ENCODE data around the gene SMCHD1. TPM values are rescaled to one million over a fixed set of nuclear protein-coding genes. Genes with fewer than 3 reads are reported as not detected.
"Not testable (repeated sequence)": the region's sequence is repeated elsewhere in the genome, so short reads cannot be mapped to it uniquely, and the experiment has no call there.

The SMCHD1 gene
- total RNA-seq, 1 experiment from 2014 or later = 61.0 TPM

- Histone ChIP-seq H4K20me1 (ENCODE audit: low read length) (no peaks in the 10 kb centered on the region), H3K9me3 (ENCODE audit: low read length) (no peaks in the 10 kb centered on the region), H3K9me2 (replicated peaks; ENCODE audit: low read length) (no peaks in the 10 kb centered on the region), H3K36me3 (ENCODE audit: low read depth, low read length) (peaks cover 62% of the 10 kb centered on the region), H3K4me3 (ENCODE audit: low read length) (no peak overlapping the region), H3F3A (ENCODE audit: low read length, unreplicated experiment) (no peaks in the 10 kb centered on the region), H3K27ac (ENCODE audit: low read length) (no peak overlapping the region), H3K9ac (ENCODE audit: low read length) (no peak overlapping the region), H3K4me2 (ENCODE audit: low read length) (no peak overlapping the region), H3K79me2 (ENCODE audit: low read length) (peaks cover 25% of the 10 kb centered on the region), H3K27me3 (ENCODE audit: low read length) (no peaks in the 10 kb centered on the region), H2AFZ (ENCODE audit: low read length) (no peak overlapping the region), H3K4me1 (ENCODE audit: insufficient read depth, low read length) (no peaks in the 10 kb centered on the region)
- intact Hi-C loops (cut with micrococcal nuclease) = no loop called here
- no peak for TF ChIP-seq EZH2phosphoT487 (IDR thresholded peaks at IDR 0.05; ENCODE audit: borderline replicate concordance, low read length)
- TF ChIP-seq EZH2 (IDR thresholded peaks at IDR 0.05; ENCODE audit: low read length, unreplicated experiment) = no peak
- TF ChIP-seq CTCF (conservative IDR thresholded peaks at IDR 0.05; ENCODE audit: low read depth, low read length) = no peak
- no TSS peak for BruUV-seq (replicated peaks)
- CTCF ChIA-PET = no interaction called here
- DNase-seq (no peak), ATAC-seq (no peak)
- POLR2A ChIA-PET (ENCODE audit: unreplicated experiment) = no interaction called here
Measured at GRCh38 chr18:2672410-2672809, 16.9 kb downstream of the SMCHD1 start.

DNA sequence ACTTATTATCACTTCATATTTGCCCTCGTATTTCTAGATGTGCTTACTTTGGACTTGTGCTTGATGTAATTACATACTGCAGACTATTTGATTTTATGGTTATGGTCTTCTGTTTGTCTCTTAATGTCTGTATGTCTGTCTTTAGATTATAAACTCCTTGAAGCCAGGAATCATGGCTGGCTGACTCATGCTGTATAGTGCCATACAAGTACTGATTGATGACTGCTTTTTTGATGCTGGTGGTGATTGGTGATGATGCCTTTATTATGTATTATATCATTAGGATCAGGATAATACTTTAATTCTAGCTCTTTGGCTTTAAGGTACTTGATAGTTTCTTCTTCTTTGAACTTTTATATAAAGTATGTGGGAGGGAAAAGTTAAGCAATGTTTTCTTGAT, 17.3 kb downstream of the SMCHD1 start:
- no peaks in the 10 kb centered on the region for H3K9me2 ChIP-seq (replicated peaks; ENCODE audit: low read length)
- BruUV-seq (replicated peaks) = no TSS peak
- ATAC-seq = no peak
- CTCF ChIA-PET = no interaction called here
- H4K20me1 ChIP-seq (ENCODE audit: low read length) = no peaks in the 10 kb centered on the region
- DNase-seq = no peak
- peaks cover 24% of the 10 kb centered on the region for H3K79me2 ChIP-seq (ENCODE audit: low read length)
- no peak overlapping the region for H3K4me3 ChIP-seq (ENCODE audit: low read length)
- H3K27me3 ChIP-seq (ENCODE audit: low read length) = no peaks in the 10 kb centered on the region
- no peaks in the 10 kb centered on the region for H3F3A ChIP-seq (ENCODE audit: low read length, unreplicated experiment)
- no peak overlapping the region for H3K4me2 ChIP-seq (ENCODE audit: low read length)
- H3K36me3 ChIP-seq (ENCODE audit: low read depth, low read length) = peaks cover 60% of the 10 kb centered on the region
- TF ChIP-seq EZH2 (IDR thresholded peaks at IDR 0.05; ENCODE audit: low read length, unreplicated experiment) (no peak), CTCF (conservative IDR thresholded peaks at IDR 0.05; ENCODE audit: low read depth, low read length) (no peak), EZH2phosphoT487 (IDR thresholded peaks at IDR 0.05; ENCODE audit: borderline replicate concordance, low read length) (no peak)
- no peak overlapping the region for H3K27ac ChIP-seq (ENCODE audit: low read length)
- intact Hi-C loops (cut with micrococcal nuclease) = no loop called here
- no peak overlapping the region for H3K9ac ChIP-seq (ENCODE audit: low read length)
- H3K4me1 ChIP-seq (ENCODE audit: insufficient read depth, low read length) = no peaks in the 10 kb centered on the region
- no peak overlapping the region for H2AFZ ChIP-seq (ENCODE audit: low read length)
- H3K9me3 ChIP-seq (ENCODE audit: low read length) = no peaks in the 10 kb centered on the region
- POLR2A ChIA-PET (ENCODE audit: unreplicated experiment) = no interaction called here

GRCh38 chr18:2678933-2679332, 23.4 kb downstream of the SMCHD1 start:
- H3K4me1 ChIP-seq (ENCODE audit: insufficient read depth, low read length); DNase-seq; H3F3A ChIP-seq (ENCODE audit: low read length, unreplicated experiment); H3K4me3 ChIP-seq (ENCODE audit: low read length); H3K9ac ChIP-seq (ENCODE audit: low read length); H3K9me2 ChIP-seq (replicated peaks; ENCODE audit: low read length); H3K4me2 ChIP-seq (ENCODE audit: low read length); H3K27me3 ChIP-seq (ENCODE audit: low read length); H3K27ac ChIP-seq (ENCODE audit: low read length); H2AFZ ChIP-seq (ENCODE audit: low read length); H4K20me1 ChIP-seq (ENCODE audit: low read length); intact Hi-C loops (cut with micrococcal nuclease); H3K9me3 ChIP-seq (ENCODE audit: low read length); ATAC-seq; BruUV-seq (replicated peaks); POLR2A ChIA-PET (ENCODE audit: unreplicated experiment); CTCF ChIA-PET: not testable (repeated sequence)
- H3K79me2 ChIP-seq (ENCODE audit: low read length) = peaks cover 15% of the 10 kb centered on the region
- peaks cover 36% of the 10 kb centered on the region for H3K36me3 ChIP-seq (ENCODE audit: low read depth, low read length)
